Activated naive CD4-positive, alpha-beta T cell treated with anti-CD3 and anti-CD28 coated beads, Interleukin-2, amount 10 ng/mL, durations not matched to agents 5 hours and 36 hours (primary cell): ENCODE data around the gene OR5K2. TPM values are rescaled to one million over a fixed set of nuclear protein-coding genes. Genes with fewer than 3 reads are reported as not detected.

Source experiments
- total RNA-seq, 2 experiments: library from RNA; stranded (reverse); gene quantifications; one replicate each; pipeline ENCODE4 v1.2.3, GENCODE V29; 2021

Gene OR5K2
- total RNA-seq = not detected

GRCh38 chr3:98497381-98497780 lies at the start of gene OR5K2:
Gene OR5K2, plus strand, starts transcription at chr3:98497681. Its CDS starts 0 bp downstream, at chr3:98497681.

GRCh38 chr3:98462901-98463300 lies 34.6 kb upstream of the OR5K2 start, which contains the start of gene OR5K1:
Gene OR5K1, plus strand, starts transcription at chr3:98463201. Its CDS starts 6,376 bp downstream, at chr3:98469577.

GRCh38 chr3:98522544-98523281 lies 25.2 kb downstream of the OR5K2 start, which contains the start of gene CLDND1:
Gene CLDND1, minus strand, starts transcription at chr3:98522902. Its CDS starts 1,478 bp downstream, at chr3:98521424.

GRCh38 chr3:98531622-98532274 lies 34.3 kb downstream of the OR5K2 start, which contains the start of gene GPR15:
Gene GPR15, plus strand, starts transcription at chr3:98531978. Its CDS starts 56 bp downstream, at chr3:98532034.

Other genes with a start within 250 kb of the OR5K2 start
- gene OR5H6, start 233.4 kb upstream of the OR5K2 start, total RNA-seq = not detected
- gene OR5H2, start 215.2 kb upstream of the OR5K2 start, total RNA-seq = not detected
- gene OR5K4, start 143.8 kb upstream of the OR5K2 start, total RNA-seq = not detected
- not detected for gene OR5K3, start 107.0 kb upstream of the OR5K2 start, total RNA-seq
- not detected for gene OR5K1, start 34.5 kb upstream of the OR5K2 start, total RNA-seq
- gene CLDND1, start 25.2 kb downstream of the OR5K2 start, total RNA-seq = 100 to 1,000 TPM; 377 to 383 TPM
- 10 to 100 TPM; 14.2 to 14.9 TPM for gene GPR15, start 34.3 kb downstream of the OR5K2 start, total RNA-seq
- 10 to 100 TPM; 60.3 to 63.1 TPM for gene CPOX, start 95.9 kb downstream of the OR5K2 start, total RNA-seq